GM19351 (cell line): Measurements from ENCODE around the gene FAM78B.

Experiments used
- ATAC-seq: cut with Tn5 transposase; IDR thresholded peaks from one replicate; pipeline ENCODE4 v1.9.1; 2021; ENCODE audit warnings: mild to moderate bottlenecking, moderate library complexity; ENCODE audit not compliant: unreplicated experiment

The FAM78B gene

DNA sequence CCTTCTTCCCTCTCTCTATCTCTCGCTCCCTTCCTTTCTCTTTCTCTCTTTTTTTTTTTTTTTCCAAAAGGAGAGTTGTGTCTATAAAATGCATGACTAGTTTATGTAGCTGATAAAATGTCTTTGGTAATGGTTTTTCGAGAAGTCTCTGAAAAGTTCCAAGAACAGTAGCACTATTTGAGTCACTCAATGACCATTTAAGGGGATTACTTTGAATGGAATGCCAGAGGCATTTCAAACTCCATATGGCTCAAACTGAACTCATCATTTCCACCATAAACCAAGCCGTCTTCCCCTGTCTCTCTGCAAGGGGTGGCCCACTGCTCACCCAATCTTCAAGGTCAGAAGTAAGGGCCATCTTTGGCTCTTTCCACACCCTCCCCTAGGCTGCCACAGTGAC, 93.3 kb downstream of the FAM78B start:
- no peak for ATAC-seq

DNA sequence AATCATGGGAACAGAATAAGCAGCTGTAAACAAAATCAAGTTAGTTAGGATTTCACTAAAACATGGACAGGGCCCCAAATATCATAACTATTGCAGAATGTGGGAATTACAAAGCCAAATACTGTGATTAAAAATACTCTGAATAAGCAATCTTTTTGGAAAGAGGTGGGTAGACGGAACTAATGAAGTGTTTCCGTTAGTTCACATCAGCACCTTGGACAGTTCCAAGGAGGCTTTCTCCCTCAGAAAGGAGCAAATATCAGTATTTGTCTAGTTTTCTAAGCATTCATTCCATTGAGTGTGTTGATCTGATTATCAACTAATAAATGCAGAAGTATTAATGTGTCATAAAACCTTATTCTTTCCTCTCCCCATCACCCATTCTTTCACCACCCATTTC, 97.4 kb downstream of the FAM78B start:
- no peak for ATAC-seq

DNA sequence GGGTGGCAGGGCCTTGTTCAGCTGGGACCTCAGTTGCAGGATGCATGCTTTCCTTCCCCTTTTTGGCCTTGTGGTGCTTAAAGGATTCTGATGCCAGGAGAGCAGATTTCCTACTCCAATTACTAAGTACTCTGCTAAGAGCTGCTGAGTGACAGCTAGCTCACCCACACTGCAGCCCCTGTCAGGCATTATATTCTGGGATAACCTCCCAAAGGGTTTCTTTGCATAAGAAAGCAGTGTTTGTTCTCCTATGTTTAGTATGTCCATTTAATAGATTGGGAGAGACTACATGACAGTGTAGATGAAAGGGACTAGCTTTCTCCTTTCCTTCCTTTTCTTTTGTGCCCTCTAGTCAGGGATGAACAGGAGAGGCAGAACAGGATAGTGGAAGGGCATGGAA, 100.7 kb downstream of the FAM78B start:
- no peak for ATAC-seq

DNA sequence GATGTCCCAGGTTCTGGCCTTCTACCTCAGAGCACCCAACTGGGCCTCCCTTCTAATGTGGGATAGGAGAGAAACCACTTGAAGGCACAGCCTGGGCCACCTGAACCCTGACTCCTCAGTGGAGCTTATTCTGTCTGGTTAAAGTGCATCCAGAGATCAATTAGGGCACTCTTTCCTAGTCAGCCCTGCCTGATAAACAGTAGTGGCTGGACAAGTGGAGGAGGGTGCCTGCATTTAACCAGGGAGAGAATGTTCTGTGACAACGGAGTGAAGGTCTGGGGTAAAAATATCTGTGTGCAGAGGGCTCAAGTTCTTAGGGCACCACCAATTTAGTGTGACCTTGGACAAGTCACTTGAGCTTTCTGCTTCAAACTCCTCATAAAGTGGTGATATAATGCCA, 101.8 kb downstream of the FAM78B start:
- ATAC-seq: no peak

DNA sequence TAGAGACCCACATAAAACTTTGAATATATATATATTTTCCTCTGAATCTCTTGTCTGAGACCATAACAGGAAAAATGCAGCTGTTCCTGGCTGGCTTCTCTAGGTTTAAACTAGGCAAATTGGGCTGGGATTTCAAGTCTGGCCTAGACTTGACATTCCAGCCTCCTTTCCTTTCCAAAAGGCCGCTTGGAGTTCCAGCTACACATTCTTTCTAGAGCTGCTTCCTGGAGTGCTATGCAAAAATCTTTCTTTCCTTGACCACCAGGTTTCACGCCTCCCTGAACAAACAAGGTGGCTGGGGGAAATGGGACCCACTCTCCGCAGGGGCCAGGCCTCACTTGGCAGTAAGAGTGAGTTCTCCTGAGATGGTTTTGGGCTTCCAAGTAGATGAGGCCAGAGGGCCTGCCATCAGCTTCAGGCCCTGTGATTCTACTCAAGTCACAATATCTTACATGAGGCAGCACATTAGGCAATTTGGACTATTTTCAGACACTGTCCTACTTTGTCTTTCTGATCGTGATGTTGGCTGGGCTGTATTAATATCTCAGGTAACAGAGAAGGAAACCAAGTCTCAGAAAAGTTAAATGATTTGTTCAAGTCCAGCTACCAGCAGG, 102.4 kb downstream of the FAM78B start:
- no peak for ATAC-seq

DNA sequence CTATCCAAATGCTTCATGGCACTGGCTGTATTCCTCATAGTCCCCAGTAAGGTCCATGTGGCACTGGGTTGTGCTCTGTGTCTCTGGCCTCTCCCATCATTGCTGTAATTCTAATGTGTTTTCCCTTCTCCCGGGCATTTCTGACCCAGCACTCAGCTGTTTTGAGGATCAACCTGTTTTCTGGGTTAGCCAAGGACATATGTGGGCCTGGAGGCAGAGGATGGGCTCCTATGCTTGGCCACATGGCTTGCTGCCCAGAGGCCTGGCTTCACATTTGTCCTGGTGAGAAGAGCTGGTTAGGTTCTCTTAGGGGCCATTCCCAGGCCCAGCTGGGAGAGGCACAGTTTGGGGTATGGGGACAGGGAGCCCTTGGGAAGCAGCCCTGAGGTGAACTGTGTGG, 103.1 kb downstream of the FAM78B start:
- ATAC-seq: no peak

DNA sequence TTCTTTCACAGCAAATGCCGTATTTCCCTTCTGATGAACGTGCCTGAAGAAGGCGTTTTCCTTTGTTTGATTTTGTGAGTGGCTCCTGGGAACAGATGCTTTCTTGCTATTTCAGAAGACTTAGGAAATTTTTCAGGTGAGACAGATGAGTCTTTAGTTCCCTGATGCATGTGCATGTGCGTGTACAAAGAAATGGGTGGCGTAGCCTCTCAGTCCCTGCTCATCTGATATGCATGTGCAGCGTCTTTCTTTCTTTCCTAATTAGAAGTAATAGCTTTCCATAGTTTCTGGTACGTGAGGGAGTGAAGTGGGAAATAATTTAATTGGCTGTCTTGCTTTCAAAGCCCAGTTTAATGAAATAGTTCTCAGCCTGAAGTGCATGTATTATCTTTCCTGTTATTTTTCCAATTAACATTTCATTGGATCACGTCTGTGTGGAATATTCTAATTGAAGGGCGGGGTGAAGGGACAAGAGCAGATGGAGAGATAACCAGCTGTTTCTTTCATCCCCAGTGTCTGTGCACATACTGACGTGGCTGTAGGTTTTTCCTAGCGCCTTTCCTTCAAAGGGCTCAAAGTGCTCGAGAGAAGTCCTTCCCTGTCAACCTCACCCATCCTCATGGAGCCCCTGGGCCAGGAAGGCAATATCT, 104.3 kb downstream of the FAM78B start:
- ATAC-seq: no peak

DNA sequence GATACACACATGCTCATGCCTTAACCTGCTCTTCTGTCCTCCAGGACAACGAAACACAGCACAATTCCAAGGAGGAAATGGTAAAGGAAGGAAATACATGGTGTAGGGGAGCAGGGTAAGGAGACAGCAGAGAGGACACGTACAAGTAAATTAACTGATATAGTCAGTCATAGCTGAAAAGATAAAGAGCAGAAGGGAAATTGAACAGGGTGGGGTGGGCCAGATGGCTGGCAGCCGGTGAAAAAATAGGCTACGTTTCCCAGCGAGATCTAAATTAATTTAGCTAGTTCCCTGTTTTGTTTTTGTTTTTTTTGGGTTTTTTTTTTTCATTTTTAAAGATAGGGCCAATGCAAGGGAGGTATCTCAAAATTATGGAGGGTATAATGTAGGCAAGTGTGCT, 109.2 kb downstream of the FAM78B start:
- no peak for ATAC-seq

DNA sequence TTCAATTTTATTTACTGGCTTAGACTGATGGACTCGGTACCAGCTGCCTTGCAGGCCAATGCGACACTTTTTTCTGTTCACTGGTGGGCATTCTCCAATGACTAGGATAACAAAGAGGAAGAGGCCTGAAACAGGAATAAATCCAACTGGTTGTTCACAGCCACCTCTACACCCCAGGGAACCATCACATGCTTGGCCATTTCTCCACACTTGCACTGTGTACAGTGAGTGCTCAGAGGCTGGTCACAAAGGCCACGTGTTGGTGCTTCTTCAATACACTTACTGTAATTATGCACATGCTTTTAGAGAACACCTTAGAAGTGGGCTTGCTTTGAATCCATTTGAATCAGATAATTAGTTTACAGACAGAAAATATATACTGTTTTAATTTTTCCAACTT, 113.4 kb downstream of the FAM78B start:
- ATAC-seq: no peak

DNA sequence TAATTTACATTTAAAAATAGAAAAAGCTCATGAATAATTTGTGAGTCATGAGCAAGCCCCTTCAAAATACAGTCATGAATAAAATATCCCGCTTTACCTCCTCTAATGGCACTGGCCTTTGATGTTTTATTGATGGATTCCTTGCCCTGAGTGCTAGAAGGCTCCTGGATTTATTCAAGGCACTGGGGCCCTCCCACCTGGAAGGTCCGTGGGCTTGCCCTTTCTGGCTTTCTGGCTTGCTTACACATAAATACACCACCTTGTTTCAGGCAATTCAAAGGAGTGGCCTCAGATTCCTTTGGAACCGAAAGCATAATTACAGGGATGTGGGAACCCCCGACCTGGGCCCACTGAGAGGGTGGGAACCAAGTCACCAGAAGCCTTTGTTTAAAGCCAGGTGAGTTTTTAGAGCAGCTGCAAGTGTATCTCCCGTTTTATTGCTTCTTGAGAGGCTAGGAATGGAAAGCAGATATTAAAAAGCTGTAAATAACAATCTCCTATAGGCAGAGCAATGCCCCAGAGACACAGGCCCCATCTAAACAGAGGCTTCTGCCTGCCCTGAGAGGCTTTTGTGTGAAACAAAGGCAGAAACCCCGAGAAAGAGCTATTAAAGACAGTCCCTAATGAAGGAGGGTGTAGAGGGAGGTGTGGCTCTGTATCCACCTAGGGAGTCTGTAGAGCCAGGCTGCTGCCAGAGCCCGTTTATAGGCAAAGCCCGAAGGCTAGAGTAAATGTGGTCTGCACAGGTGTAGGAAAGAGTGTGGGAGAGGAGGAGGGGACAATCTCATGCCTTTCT, 126.4 kb downstream of the FAM78B start:
- no peak for ATAC-seq

DNA sequence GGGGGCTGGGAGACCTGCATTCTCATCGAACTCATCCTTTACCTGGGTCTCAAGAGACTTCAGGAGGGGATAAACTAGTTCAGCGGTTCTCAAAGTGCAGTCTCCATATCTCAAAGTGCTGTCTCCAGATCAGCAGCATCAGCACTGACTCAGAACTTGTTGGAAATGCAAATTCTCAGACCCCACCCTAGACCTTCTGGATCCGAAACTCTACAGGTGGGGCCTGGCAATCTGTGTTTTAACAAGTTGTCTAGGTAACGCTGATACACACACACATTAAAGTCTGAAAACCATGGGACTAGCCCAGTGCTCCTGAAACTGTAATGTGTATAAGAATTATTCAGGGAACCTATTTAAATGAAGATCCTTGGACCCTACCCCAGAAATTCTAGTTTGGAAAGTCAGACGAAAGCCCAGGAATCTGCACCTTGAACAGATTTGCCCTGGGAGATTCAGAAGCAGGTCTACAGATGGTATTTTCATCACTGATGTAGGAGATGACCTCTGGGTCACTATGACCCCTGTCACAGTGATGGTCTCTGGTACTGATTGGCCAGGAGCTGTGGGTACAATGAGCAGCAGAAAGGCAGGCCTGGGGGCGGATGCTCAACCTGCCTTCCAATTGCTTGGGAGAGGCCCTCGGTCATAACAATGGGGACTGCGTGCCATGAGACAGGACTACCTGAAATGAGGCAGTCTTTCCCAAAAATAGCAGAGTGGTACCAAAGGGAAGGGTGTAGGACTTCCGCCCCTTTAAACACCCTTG, 127.2 kb downstream of the FAM78B start:
- no peak for ATAC-seq

DNA sequence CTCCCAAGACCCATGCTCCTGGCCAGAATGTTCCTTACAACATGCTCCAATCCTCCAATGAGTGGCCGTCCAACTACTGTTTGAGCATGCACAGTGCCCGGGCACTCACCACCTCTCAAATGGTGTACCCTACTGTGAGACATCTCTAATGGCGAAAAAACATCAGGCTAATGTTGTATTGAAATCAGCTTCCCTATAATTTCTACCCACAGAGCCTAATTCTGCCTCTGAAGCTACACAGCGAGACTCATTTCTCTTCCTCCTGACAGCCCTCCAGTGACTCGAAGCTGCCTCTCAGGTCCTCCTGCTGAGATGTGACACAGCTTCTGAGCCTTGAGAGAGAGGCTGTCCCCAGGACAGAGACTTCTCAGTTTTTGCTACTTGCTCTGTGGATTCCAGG, 130.7 kb downstream of the FAM78B start:
- no peak for ATAC-seq

DNA sequence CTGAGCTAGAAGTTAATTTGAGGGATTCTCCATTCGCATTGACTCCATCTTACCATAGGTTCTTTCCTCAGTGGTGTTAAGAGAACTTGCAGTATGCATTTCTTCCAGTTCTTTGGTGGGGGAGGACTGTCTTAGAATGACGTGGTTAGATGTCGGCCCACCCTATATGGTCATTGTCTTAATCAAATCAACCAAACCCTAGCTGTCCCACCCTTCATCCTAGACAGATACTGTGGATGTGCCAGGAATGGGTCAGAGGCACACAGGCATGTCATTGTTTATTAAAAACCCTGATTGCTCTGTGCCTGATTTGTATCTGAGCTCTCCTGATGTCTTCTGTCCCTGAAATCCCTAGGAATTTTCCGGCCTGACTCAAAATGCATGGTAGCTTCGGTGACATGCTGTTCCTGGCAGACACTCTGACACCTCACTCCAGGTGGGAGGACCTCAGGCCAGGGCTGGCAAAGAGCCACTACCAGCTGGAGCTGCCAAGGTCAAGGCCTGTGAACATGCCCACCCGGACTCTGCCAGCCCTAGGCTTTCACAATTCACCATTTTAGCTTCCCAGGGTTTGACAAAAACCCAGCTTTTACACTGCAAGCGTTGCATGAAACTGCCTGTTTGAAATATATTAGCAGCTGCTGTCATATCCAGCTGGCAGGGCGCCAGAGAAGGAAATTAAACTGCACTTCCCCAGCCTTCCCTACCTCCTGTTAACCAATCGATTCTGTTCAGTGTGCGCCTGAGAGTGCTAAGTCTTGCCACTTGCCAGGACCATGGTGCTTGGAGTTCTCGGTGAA, 134.0 kb downstream of the FAM78B start:
- no peak for ATAC-seq

DNA sequence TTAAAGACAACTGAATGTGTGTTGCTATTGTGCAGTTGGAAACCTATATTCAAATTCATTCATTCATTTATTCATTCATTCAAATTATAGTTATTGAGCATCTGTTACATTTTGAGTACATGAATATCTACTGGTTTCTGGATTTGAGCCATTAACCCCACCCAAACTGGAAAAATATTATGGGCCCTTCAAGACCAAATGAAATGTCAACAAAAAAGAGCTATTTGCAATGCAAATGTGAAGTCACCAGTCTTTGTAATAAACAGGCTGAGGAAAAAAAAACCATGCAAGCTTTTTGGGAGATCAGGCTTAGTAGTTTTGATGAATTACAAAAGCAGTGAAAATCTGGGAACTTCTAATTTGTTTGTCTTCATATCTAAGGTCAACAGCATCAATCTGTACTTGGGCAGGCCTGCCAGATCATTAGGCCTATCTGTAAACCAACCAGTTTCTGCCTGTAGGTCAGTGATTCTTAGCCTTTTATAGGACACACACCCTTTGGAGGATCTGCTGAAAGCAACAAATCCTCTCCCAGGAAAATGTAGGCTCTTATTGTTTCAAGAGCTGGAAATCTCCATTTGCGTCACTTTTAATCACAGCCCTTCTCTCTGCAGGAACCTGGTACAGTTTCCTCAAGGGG, 134.7 kb downstream of the FAM78B start:
- ATAC-seq: no peak

DNA sequence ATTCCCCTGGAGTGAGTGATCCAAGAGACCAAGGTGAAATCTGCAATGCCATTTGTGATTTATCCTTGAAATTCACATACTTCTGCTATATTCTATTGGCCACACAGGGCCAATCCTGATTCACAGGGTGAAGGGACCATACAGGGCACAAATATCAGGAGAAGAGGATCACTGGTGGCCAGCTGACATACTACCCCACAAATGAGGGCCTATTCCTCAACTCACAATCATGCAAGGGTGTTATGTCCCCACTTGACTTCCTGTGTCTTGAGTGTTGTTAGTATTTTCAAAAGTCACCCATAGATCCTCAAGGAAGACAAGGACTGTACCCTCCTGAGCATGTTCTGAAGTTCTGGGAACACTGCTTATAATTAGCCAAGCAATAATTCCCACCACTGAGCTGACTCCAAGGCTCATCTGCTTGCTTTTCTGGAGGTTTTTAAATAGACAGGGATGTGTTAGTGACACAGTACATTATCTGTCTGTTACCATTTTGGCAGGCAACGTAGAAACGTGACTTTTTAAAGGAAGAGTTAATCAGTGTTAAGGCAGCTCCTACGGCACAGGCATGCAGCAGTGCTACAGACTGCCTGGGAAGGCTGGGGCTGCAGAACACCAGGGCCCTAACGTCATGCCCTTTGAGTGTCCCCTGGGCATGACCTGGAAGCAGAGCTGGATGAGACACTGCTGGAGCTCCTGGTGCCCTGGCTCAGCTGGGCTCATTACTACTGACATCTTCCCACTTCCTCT, 137.4 kb downstream of the FAM78B start:
- no peak for ATAC-seq

DNA sequence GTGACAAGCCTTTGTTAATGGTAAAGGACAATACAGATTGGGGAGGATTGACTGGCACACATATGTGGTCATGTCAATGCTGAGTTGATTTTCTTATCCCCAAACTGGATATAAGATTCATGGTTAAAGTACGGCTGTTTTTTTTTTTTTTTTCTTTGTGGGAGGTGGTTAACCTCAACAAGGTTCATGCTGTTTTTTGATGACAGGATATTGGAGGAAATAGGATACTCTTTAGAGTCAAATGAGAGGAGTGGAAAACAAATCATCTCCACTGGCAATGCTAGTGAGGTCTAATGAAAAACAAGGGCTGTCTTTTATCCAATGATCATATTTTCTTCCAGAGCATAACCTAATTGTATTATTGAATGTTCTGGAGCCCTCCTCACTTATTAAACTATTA, 140.2 kb downstream of the FAM78B start:
- no peak for ATAC-seq

DNA sequence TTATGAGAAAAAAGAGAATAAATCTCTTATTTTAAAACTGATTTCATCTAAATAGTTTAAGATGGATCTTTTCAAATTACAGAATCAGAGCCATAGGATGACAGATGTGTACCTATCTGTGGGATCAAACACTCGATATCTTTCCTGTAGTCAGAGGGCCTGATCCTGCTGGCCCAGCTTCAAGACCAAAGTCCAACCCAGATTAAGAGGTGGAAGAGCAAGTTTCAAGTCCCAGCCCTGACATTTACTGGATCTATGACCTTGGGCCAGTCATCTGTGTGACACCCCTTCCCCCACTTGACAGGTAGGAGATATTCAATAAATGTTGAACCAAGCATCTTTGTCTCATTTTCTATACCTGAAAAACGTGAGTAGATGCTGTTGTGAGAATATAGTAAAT, 140.7 kb downstream of the FAM78B start:
- no peak for ATAC-seq

DNA sequence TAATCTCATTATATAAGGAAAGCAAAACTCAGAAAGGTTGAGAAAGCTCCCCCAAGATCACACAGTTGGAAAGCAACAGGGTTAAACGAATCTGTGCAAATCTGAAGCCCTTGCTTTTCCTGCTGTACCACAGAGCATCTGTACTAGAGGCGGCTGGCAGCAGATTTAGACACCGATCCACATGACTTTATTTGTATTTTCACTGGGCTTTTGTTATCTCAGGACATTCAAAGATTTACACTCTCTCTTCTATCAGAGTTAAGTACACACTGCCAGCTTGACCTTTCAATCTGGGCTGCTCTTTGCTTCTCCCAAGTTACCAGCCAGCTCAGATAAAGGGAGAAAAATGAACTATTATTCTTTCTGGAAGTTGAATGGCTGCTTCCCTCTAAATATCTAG, 146.6 kb downstream of the FAM78B start:
- no peak for ATAC-seq
